ENCODE data around the gene ZNF678.

The ZNF678 gene

DNA sequence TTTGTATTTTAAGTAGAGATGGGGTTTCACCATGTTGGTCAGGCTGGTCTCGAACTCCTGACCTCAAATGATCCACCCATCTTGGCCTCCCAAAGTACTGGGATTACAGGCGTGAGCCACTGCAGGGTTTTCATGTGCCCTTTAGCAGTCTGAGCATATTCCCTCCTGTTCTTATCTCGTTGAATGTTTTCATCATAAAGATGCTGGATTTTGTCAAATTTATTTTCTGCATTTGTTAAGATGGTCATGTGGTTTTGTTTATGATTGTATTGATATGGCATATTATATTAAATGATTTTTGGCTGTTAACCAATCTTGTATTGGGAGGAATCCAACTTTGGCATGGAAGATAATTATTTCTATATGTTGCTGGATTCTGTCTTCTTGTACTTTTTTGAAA lies 163.0 kb downstream of the ZNF678 start:
- DNase-seq: no peak

All from cerebellar nuclear complex (tissue), 1 donor.